ENCODE data around the gene INTS3. TPM values are rescaled to one million over a fixed set of nuclear protein-coding genes. Genes with fewer than 3 reads are reported as not detected.

Gene INTS3
- total and polyA plus RNA-seq, 9 of the 15 experiments (the other 6 are each of a cell fraction or from before 2014, with no cell fraction given): 6.3 to 24.1 (median 14.3) TPM

- no peak for TF ChIP-seq THRB (CRISPR knock-in tag; conservative IDR thresholded peaks at IDR 0.05)
- TF ChIP-seq HSF4 (CRISPR knock-in tag; IDR thresholded peaks at IDR 0.05; ENCODE audit: borderline replicate concordance): no peak
- TF ChIP-seq, protein P1, sequence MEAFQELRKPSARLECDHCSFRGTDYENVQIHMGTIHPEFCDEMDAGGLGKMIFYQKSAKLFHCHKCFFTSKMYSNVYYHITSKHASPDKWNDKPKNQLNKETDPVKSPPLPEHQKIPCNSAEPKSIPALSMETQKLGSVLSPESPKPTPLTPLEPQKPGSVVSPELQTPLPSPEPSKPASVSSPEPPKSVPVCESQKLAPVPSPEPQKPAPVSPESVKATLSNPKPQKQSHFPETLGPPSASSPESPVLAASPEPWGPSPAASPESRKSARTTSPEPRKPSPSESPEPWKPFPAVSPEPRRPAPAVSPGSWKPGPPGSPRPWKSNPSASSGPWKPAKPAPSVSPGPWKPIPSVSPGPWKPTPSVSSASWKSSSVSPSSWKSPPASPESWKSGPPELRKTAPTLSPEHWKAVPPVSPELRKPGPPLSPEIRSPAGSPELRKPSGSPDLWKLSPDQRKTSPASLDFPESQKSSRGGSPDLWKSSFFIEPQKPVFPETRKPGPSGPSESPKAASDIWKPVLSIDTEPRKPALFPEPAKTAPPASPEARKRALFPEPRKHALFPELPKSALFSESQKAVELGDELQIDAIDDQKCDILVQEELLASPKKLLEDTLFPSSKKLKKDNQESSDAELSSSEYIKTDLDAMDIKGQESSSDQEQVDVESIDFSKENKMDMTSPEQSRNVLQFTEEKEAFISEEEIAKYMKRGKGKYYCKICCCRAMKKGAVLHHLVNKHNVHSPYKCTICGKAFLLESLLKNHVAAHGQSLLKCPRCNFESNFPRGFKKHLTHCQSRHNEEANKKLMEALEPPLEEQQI (IDR thresholded peaks at IDR 0.05): no peak
- no peak for TF ChIP-seq ZNF586 (CRISPR knock-in tag; conservative IDR thresholded peaks at IDR 0.05)
- no peak for TF ChIP-seq ZNF445 (CRISPR knock-in tag; IDR thresholded peaks at IDR 0.05; ENCODE audit: low read depth)
- no peak for TF ChIP-seq JUNB (CRISPR knock-in tag; conservative IDR thresholded peaks at IDR 0.05)
- TF ChIP-seq HDAC8 (tag; IDR thresholded peaks at IDR 0.05): 0 out of 2 replicates have a peak, but pooled peaks have one; percentile 43
- no peak for TF ChIP-seq FOXK1 (CRISPR knock-in tag; IDR thresholded peaks at IDR 0.05; ENCODE audit: borderline replicate concordance)
- no peak for TF ChIP-seq ZC3H4 (CRISPR knock-in tag; IDR thresholded peaks at IDR 0.05; ENCODE audit: borderline replicate concordance)
- peak; percentile 48; the same call in 1 of the 2 replicates for TF ChIP-seq EP300 (IDR thresholded peaks at IDR 0.05; ENCODE audit: low read length)
- TF ChIP-seq ZNF408 (CRISPR knock-in tag; IDR thresholded peaks at IDR 0.05; ENCODE audit: low read depth): no peak
- no peak for TF ChIP-seq MEF2A (IDR thresholded peaks at IDR 0.05; ENCODE audit: control insufficient read depth, low read depth, low read length)
- TF ChIP-seq CAMTA2 (CRISPR knock-in tag; conservative IDR thresholded peaks at IDR 0.05): no peak
- no peak for TF ChIP-seq USF2 (CRISPR knock-in tag; IDR thresholded peaks at IDR 0.05)
- TF ChIP-seq RFX1 (IDR thresholded peaks at IDR 0.05): no peak
- TF ChIP-seq ZNF253 (CRISPR knock-in tag; conservative IDR thresholded peaks at IDR 0.05): no peak
- no peak for TF ChIP-seq ZNF830 (CRISPR knock-in tag; IDR thresholded peaks at IDR 0.05)
- no peak for TF ChIP-seq BDP1 (IDR thresholded peaks at IDR 0.05; ENCODE audit: insufficient read depth, insufficient read length)
- TF ChIP-seq HOXB6 (CRISPR knock-in tag; IDR thresholded peaks at IDR 0.05; ENCODE audit: borderline replicate concordance): no peak
- no peak for TF ChIP-seq ZNF655 (CRISPR knock-in tag; IDR thresholded peaks at IDR 0.05)
Measured at GRCh38 chr1:153697191-153698019, 30.4 kb upstream of the INTS3 start (continued).

Data from K562 (cell line).